SKM-1 treated with dmso at 0.1 percent for 144 hours (cell line): Measurements from ENCODE around the gene TMED10.
"Not testable (repeated sequence)": the region's sequence is repeated elsewhere in the genome, so short reads cannot be mapped to it uniquely, and the experiment has no call there.

Experiments used
- DNase-seq: peaks from one replicate; lab custom pipeline; 2025; ENCODE audit not compliant: unreplicated experiment; lab: John Stamatoyannopoulos, UW

The TMED10 gene

DNA sequence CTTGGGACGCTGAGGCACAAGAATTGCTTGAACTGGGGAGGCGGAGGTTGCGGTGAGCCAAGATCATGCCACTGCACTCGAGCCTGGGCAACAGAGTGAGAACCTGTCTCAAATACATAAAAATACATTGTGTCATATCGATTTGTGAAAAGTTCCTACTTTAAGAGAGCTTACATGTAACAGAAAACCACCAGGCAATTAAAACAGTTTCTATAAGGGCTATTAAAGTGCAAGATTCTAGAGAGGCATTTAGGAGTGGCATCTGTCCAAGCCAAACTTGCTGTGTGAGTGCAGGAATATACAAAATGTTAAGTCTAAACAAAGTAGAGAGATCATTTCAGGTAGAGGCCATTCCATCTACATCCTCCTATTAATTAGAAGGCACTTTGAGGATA lies 47.8 kb downstream of the TMED10 start:
- DNase-seq: no peak

DNA sequence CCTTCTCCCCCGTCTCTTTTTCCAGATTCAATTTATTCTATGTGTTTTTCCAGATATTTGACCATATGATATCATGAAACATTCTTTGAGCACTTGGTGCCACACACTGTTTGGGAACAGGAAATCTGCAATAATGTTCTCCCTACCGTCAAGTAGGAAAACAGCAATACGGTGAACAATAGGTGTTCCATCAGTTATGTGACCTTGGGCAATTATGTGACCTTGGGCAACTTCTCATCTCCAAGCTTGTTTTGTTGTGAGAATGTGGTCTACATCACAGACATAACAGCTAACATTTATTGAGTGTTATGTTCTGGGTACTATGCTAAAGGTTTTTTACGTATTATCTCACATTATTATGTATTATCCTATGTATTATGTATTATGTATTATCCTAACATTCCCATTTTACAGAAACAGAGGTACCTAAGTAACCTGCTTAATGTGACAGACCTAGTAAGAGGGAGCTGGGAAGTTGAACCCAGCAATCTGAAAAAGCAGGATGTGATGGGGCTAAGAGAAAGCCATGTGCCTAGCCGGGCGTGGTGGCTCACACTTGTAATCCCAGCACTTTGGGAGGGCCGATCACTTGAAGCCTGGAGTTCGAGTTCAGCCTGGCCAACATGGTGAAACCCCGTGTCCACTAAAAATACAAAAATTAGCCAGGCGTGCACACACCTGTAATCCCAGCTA lies 48.4 kb downstream of the TMED10 start:
- no peak for DNase-seq

DNA sequence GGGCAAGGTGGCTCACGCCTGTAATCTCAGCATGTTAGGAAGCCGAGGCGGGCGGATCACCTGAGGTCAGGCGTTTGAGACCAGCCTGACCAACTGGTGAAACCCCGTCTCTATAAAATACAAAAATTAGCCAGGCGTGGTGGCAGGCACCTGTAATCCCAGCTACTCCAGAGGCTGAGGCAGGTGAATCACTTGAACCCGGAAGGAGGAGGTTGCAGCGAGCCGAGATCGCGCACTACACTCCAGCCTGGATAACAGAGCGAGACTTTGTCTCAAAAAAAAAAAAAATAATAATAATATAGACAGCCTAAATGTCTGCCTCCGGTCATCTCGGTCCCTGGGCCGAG lies 49.0 kb downstream of the TMED10 start:
- not testable (repeated sequence) for DNase-seq

GRCh38 chr14:75126679-75127473 lies 49.5 kb downstream of the TMED10 start, which contains the start of gene NEK9:
Gene NEK9 (minus strand): TSS chr14:75127048. CDS start chr14:75126921, 127 bp downstream.
- peak; percentile 65 for DNase-seq

DNA sequence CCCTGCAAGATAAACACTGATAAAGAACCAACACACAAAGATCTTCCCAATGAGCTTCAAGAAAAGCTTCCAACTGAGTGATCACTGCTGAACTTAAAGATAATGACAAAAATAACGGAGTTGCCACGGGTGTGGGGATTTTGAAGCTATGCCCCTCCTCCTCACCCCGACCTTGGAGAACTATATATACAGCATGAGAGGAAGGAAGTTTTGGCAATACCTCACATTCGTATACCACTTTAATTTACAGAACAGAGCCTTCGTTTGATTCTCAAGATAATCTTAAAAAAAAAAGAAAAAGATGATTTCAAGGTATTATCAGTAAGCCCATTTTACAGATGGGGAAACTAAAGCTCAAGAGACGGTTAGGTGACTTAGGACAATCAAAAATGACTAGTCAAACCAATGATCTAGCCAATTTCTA lies 50.3 kb downstream of the TMED10 start:
- no peak for DNase-seq

DNA sequence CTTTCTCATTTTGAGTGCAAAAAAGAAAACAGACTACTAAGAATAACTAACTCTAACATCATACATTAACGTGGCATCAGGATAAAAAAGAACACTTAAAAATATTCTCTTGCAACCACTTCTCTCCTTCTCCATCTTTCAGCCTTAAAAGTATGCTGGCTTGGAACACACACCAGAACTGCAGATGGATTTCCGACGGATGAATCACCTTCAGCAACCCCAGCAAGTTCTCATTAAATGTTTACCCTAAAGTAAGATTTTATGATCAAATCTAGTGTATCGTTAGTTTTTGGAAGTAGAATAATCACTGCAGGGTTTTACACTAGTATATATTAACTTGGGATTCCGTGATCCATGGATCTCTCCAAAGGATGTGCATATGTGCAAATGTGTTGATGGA lies 50.8 kb downstream of the TMED10 start:
- DNase-seq: no peak

GRCh38 chr14:75123991-75124390 lies 52.4 kb downstream of the TMED10 start:
- no peak for DNase-seq

GRCh38 chr14:75121552-75121951 lies 54.9 kb downstream of the TMED10 start:
- no peak for DNase-seq

DNA sequence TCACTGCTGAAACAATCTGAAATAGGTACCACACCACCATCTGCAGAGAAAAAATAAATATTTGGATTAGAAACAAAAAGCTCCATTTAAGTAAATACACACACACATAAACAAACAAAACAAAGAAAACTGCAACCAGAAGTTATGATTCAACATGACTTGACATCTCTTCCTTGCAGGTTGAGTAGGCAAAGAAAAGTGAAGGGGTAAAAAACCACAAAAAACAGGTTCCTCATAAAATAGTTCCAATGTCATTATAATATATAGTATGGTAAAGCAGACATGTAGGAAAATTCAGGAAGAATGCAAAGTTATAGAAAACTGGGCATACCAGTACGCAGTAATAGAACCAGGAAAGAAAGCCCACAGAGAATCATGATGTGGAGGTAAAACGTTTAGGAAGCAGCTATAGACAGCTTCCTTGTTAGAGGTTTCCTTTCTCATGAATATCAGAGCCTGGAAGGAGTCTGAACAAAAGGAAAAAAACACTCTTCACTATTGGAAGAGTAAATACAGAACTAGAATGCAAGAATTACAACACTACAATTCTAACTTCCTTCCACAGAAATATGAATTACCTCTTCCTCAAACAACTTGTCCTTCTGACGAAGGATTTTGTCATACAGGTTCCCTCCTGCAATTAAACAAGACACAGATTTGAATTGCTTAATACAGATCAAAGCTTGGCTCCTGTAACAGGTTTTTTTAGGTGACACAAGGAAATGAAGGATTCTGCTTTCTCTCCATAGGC lies 55.7 kb downstream of the TMED10 start:
- DNase-seq: peak; percentile 56

GRCh38 chr14:75119056-75119455 lies 57.4 kb downstream of the TMED10 start:
- no peak for DNase-seq

DNA sequence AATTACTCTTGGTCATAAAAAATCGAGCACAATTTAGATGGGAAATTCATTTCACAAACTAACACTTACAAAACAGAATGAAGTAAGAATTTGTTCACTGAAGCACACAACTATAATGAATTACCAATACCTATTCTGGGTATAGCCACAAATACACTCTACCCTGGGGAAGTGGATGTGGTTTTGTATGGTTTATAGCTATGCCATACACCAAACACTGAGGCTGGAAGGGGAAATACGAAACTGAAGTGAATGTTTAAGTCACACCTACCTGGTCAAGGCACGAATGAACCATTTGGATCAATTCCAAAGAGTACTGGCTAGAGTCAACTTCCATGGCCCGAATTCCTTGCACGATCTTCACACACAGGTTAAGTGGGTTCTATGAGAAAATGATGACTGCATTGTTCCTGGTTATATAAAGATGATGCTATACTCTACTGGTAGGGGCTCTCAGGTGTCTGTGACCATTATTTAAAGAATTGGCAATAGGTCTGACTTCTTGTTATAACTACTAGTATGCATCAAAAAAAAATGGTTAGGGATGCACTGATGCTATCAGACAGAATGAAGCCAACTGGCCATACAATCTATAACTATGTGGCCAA lies 62.4 kb downstream of the TMED10 start:
- no peak for DNase-seq

DNA sequence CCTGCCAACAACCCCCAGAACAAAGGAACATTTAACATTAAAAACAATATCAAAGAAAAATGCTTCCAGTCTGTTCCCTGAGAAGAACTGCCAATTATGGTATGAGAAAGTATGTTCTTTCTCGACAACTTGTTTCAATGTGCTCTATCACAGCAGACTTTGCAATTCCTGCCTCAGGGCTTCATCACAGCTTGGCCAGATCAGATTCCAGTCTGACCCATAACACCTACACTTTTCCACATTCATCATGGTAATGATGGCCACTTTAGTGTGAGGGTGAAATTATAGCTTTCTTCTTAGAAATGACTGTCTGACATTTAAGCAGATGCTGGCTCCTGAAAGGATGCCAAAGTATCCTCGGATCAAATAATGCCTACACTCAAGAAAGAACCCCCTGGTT lies 66.5 kb downstream of the TMED10 start:
- DNase-seq: no peak

GRCh38 chr14:75107186-75107585 lies 69.2 kb downstream of the TMED10 start:
- DNase-seq: no peak

DNA sequence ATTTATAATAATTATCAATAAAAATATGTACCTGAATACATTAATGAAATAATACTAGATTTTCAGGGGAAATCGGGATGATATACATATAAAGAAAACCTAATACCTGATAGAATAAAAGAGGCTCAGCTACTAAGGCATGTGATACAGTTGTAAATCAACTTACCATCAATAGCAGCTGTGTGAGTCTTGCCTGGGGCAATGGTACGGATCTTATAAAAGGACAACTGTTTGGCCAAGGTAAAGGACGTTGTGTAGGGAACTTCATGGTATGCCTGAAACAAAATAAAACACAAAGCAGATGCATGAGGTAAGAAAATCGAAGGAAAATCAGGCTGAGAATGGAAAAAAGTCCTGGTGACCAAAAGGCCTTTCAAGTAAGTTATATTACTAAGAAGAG lies 74.9 kb downstream of the TMED10 start:
- no peak for DNase-seq

- no peak for DNase-seq
These were observed 77.7 kb downstream of the TMED10 start for GRCh38 chr14:75098682-75099081.

DNA sequence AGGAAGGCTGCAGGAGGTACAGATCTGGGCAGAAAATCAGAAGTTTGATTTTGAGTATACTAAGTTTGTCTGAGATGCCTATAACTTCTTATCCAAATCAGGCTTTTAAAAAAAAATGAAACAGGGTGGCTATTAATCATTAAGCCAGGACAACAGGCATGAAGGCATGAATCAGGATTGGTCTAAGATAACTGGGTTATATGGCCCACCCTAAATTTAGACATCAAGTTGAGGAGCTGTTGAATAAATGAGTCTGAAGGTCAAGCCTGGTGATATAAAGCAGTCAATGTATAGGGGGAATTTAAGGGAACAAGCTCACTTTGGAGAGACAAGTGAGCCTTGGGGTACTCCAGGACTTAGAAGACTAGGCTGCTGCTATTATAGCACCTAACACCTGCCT lies 78.2 kb downstream of the TMED10 start:
- no peak for DNase-seq

DNA sequence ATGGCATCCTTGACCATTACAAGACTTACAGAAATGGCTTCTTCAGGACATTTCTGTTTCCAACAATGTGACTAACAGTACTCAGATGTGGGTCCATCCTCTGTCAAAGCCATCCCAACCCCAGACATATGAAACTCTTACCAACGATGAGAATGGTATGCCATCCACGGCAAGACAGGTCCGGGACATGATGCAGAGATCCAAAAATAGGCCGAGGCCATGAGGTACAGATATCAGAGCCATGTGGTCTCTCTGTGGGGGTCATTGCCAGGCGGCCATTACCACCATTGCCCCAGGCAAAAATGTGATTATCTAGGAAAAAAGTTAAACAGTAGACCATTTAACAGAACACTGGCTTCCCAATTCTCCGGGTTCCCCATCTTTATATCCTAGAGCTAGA lies 79.5 kb downstream of the TMED10 start:
- DNase-seq: no peak

DNA sequence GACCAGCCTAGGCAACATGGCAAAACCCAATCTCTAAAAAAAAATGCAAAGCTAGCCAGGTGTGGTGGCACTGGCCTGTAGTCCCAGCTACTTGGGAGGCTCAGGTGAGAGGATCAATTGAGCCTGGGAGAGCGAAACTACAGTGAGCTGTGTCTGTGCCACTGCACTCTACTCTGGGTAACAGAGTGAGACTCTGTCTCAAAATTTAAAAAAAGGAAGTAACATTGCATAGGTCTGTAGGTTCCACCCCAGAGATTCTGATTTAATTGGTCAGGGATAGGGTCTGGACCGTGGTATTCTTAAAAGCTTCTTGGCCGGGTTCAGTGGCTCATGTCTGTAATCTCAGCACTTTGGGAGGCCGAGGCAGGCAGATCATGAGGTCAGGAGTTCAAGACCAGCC lies 80.7 kb downstream of the TMED10 start:
- DNase-seq: no peak

GRCh38 chr14:75094896-75095295 lies 81.5 kb downstream of the TMED10 start:
- no peak for DNase-seq

GRCh38 chr14:75092698-75093097 lies 83.7 kb downstream of the TMED10 start:
- no peak for DNase-seq

GRCh38 chr14:75091251-75091650 lies 85.2 kb downstream of the TMED10 start:
- DNase-seq: no peak
